Measurements from ENCODE around the gene CYB5A. TPM values are rescaled to one million over a fixed set of nuclear protein-coding genes. Genes with fewer than 3 reads are reported as not detected.
A peak's percentile ranks its signal among the peaks of the same experiment; 100 is the strongest.

The CYB5A gene
- total and polyA plus RNA-seq, 2 donors from 2014 or later: 243 to 1,143 TPM

DNA sequence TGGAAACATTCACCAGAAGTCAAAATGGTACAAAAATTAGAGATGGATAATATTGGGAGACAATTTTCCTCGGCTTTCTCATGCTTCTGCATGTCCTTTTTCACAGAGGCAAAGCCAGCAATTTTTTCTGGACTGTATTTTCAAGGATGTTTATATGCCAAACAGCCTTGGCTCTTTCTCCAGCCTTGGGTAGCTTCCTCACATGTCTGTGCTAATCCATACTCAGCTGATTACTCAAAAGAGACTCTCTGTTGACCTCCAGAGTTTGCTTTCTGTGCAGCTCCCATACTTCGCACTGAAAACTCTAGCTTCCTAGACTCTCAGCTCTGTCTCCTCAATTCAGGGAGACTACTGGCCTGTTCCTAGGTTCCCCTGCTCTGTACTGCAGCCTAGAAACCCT, 34.5 kb upstream of the CYB5A start:
- TF ChIP-seq, protein P1, sequence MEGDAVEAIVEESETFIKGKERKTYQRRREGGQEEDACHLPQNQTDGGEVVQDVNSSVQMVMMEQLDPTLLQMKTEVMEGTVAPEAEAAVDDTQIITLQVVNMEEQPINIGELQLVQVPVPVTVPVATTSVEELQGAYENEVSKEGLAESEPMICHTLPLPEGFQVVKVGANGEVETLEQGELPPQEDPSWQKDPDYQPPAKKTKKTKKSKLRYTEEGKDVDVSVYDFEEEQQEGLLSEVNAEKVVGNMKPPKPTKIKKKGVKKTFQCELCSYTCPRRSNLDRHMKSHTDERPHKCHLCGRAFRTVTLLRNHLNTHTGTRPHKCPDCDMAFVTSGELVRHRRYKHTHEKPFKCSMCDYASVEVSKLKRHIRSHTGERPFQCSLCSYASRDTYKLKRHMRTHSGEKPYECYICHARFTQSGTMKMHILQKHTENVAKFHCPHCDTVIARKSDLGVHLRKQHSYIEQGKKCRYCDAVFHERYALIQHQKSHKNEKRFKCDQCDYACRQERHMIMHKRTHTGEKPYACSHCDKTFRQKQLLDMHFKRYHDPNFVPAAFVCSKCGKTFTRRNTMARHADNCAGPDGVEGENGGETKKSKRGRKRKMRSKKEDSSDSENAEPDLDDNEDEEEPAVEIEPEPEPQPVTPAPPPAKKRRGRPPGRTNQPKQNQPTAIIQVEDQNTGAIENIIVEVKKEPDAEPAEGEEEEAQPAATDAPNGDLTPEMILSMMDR (IDR thresholded peaks at IDR 0.05; ENCODE audit: borderline replicate concordance, extremely low read depth, insufficient read depth): no peak

GRCh38 chr18:74316257-74317170, 24.8 kb upstream of the CYB5A start:
- H3K9me3 ChIP-seq (ENCODE audit: control insufficient read depth in 2 of 3, insufficient read depth in 1 of 3, low read length in 3 of 3): no peaks in the 10 kb centered on the region
- H3K9ac ChIP-seq (ENCODE audit: low read length in 3 of 3): no peak overlapping the region
- H3K27ac ChIP-seq (ENCODE audit: low read depth in 2 of 2, low read length in 2 of 2): no peak overlapping the region
- no peaks in the 10 kb centered on the region for H3K36me3 ChIP-seq (ENCODE audit: control insufficient read depth in 2 of 3, insufficient read depth in 3 of 3, low read length in 3 of 3)
- FAIRE-seq (no peak), DNase-seq (peak in 3 of 5 donors; percentile 45 to 63 (median 52))
- no peak overlapping the region for H3K4me3 ChIP-seq (ENCODE audit: low read length in 3 of 3)
- H3K4me1 ChIP-seq (ENCODE audit: control insufficient read depth in 2 of 3, insufficient read depth in 2 of 3, low read depth in 1 of 3, low read length in 3 of 3): peaks cover 0 to 4% (median 0%) of the 10 kb centered on the region in 3 donors
- intact Hi-C loops (cut with DNase I): no loop called here
- H3K27me3 ChIP-seq (ENCODE audit: control insufficient read depth, insufficient read depth, low read length): no peaks in the 10 kb centered on the region
- TF ChIP-seq, protein P1 (IDR thresholded peaks at IDR 0.05; ENCODE audit: borderline replicate concordance, extremely low read depth, insufficient read depth): no peak

More for the DNA sequence above, 34.5 kb upstream of the CYB5A start:
- H3K4me3 ChIP-seq (ENCODE audit: low read length in 3 of 3): no peak overlapping the region
- no peaks in the 10 kb centered on the region for H3K36me3 ChIP-seq (ENCODE audit: control insufficient read depth in 2 of 3, insufficient read depth in 3 of 3, low read length in 3 of 3)
- no peaks in the 10 kb centered on the region for H3K4me1 ChIP-seq (ENCODE audit: control insufficient read depth in 2 of 3, insufficient read depth in 2 of 3, low read depth in 1 of 3, low read length in 3 of 3)
- H3K27me3 ChIP-seq (ENCODE audit: control insufficient read depth, insufficient read depth, low read length): no peaks in the 10 kb centered on the region
- intact Hi-C loops (cut with DNase I): no loop called here
- DNase-seq: no peak
- no peaks in the 10 kb centered on the region for H3K9me3 ChIP-seq (ENCODE audit: control insufficient read depth in 2 of 3, insufficient read depth in 1 of 3, low read length in 3 of 3)
- H3K9ac ChIP-seq (ENCODE audit: low read length in 3 of 3): no peak overlapping the region
- no peak for FAIRE-seq
- H3K27ac ChIP-seq (ENCODE audit: low read depth in 2 of 2, low read length in 2 of 2): no peak overlapping the region

DNA sequence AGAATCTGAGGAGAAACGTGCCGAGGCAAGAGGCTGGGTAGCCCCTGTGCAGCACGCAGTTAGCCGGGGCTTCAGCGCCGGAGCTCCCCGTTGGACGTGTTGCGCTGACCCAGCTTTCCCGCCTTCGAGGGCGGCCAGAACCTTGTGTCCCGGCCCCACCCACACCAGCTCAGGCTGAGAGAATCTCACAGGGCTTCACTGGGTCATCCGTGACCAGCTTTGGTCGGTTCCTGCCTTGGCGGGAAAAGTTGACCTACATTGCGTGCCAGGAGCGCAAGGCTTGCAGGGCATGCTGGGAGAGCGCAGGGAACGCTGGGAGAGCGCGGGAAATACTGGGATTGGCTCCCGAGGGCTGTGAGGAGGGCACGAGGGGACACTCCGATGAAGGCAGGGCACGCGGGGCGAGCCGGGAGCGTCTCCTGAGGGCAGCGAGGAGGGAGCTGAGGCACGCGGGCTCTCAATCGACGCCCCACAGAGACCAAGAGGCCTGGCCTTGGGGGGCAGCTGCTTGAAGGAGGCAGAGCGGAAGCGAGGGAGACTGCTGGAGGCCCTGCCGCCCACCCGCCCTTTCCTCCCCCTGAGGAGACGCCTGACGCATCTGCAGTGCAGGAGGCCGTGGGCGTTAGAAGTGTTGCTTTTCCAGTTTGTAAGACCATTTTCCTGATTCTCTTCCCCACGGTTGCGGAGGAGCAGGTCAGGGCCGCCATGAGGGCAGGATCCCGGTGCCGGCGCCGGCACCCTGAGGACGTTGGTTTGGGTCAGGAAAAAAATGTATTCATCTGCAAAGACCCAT, 23.9 kb upstream of the CYB5A start, which contains the start of gene C18orf63:
TSS of gene C18orf63 (plus strand) at position 376 of the 793 bp plus-strand sequence. CDS start 2,027 bp downstream, outside the sequence.
- peaks cover 0 to 4% (median 0%) of the 10 kb centered on the region in 3 donors for H3K4me1 ChIP-seq (ENCODE audit: control insufficient read depth in 2 of 3, insufficient read depth in 2 of 3, low read depth in 1 of 3, low read length in 3 of 3)
- H3K9me3 ChIP-seq (ENCODE audit: control insufficient read depth in 2 of 3, insufficient read depth in 1 of 3, low read length in 3 of 3): no peaks in the 10 kb centered on the region
- DNase-seq (peak in 1 of 5 donors; percentile 63), FAIRE-seq (no peak)
- TF ChIP-seq, protein P1 (IDR thresholded peaks at IDR 0.05; ENCODE audit: borderline replicate concordance, extremely low read depth, insufficient read depth): no peak
- intact Hi-C loops (cut with DNase I): no loop called here
- H3K27me3 ChIP-seq (ENCODE audit: control insufficient read depth, insufficient read depth, low read length): no peaks in the 10 kb centered on the region
- no peak within 1 kb of the TSS for H3K9ac ChIP-seq (ENCODE audit: low read length in 3 of 3)
- no peak within 1 kb of the TSS for H3K4me3 ChIP-seq (ENCODE audit: low read length in 3 of 3)
- no peak within 1 kb of the TSS for H3K27ac ChIP-seq (ENCODE audit: low read depth in 2 of 2, low read length in 2 of 2)
- no peaks in the 10 kb centered on the region for H3K36me3 ChIP-seq (ENCODE audit: control insufficient read depth in 2 of 3, insufficient read depth in 3 of 3, low read length in 3 of 3)

Measured in kidney (tissue), 14 donors.